Measurements from ENCODE around the gene NRXN3. TPM values are rescaled to one million over a fixed set of nuclear protein-coding genes. Genes with fewer than 3 reads are reported as not detected.

Gene NRXN3
- total and polyA plus RNA-seq, 11 donors, result 0.19 to 2.2 (median 1.1) TPM

DNA sequence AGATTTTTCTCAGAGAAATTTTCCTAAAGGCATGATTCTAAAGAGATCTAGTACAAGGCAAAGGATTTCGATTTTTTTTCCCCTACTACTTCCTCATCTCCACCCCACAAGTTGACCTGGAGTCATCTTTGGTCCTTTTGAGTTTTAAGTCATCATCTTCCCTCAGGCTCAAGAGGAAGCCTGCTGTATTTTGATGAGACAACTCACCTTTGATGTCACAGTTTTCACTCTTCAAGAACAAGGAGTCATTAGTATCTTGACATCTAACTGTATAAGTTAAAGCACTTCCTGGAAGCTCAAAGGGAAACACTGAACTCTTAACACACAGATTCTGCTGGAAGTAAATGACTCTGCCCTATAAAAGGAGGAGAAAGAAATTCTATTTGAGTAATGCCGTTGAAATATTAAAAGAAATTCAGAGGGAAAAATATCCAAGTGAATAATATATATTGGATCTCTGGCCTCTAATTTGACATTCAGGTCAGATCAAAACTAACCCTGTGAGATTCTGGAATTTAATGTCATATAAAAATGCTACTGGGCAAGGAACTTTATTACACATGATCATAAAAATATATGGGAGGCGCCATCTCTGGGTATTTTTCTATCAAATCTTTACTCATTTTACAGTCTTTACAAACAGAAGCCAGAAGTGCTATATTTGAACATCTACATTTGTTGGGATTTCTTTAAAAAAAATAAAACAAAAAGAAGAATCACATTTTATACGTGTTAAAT lies 435.0 kb downstream of the NRXN3 start:
- Histone ChIP-seq H3K4me3 (no peak overlapping the region), H3K4me1 (no peaks in the 10 kb centered on the region), H3K27ac (no peak overlapping the region), H3K27me3 (peaks cover 0 to 3% (median 0%) of the 10 kb centered on the region in 9 donors), H3K36me3 (no peaks in the 10 kb centered on the region), H3K9me3 (no peaks in the 10 kb centered on the region)
- TF ChIP-seq CTCF (IDR thresholded peaks at IDR 0.05) (no peak), POLR2A (IDR thresholded peaks at IDR 0.05) (no peak)
- no peak for DNase-seq
- intact Hi-C loops (cut with DNase I), result no loop called here
- WGBS, 4 donors, result 62 to 75% (median 70%) methylated on average over 4 of the region's 4 CpGs
- no peak for ATAC-seq

DNA sequence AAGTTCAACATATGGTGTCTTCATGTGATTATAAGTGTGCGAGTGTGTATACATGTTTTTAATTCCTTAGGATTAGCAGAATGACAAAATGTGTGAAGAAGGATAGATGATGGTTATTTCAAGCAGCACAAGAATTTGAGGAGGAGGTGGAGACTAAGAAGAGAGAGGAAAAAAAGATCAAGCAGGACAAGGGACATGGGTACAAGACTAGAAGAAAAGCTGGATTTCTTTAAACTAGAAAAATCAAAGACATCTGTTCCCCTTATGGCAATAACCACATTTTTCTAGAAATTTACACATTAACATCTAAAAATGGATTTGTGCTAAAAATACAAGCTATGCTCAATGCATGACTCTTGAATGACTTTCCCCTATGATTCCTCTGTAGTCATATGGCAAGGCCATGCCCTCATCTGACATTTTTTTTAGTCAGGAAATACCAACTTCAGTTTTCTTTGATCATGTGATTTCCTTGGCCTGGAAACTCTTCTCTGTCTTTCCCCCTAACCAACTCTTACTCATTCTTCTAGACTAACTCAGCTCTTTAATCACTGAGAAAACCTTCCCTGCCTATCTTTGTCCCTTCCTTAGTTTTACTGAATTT lies 435.8 kb downstream of the NRXN3 start:
- no peaks in the 10 kb centered on the region for H3K4me1 ChIP-seq
- intact Hi-C loops (cut with DNase I), result no loop called here
- DNase-seq, result no peak
- ATAC-seq, result no peak
- no peak overlapping the region for H3K27ac ChIP-seq
- 78 to 90% (median 88%) methylated on average over 1 of the region's 1 CpG for WGBS, 4 donors
- no peak overlapping the region for H3K4me3 ChIP-seq
- peaks cover 0 to 3% (median 0%) of the 10 kb centered on the region in 9 donors for H3K27me3 ChIP-seq
- H3K36me3 ChIP-seq, result no peaks in the 10 kb centered on the region
- TF ChIP-seq POLR2A (IDR thresholded peaks at IDR 0.05), result no peak
- TF ChIP-seq CTCF (IDR thresholded peaks at IDR 0.05), result no peak
- no peaks in the 10 kb centered on the region for H3K9me3 ChIP-seq

- Histone ChIP-seq H3K27me3 (peaks cover 0 to 3% (median 0%) of the 10 kb centered on the region in 9 donors), H3K4me3 (no peak overlapping the region), H3K4me1 (no peaks in the 10 kb centered on the region), H3K36me3 (no peaks in the 10 kb centered on the region), H3K9me3 (no peaks in the 10 kb centered on the region), H3K27ac (no peak overlapping the region)
- no peak for TF ChIP-seq CTCF (IDR thresholded peaks at IDR 0.05)
- TF ChIP-seq POLR2A (IDR thresholded peaks at IDR 0.05), result no peak
- 51 to 61% (median 53%) methylated on average over 4 of the region's 4 CpGs for WGBS, 4 donors
- no peak for DNase-seq
- intact Hi-C loops (cut with DNase I), result no loop called here
- ATAC-seq, result no peak
These were observed 439.0 kb downstream of the NRXN3 start for GRCh38 chr14:78608998-78609787.

DNA sequence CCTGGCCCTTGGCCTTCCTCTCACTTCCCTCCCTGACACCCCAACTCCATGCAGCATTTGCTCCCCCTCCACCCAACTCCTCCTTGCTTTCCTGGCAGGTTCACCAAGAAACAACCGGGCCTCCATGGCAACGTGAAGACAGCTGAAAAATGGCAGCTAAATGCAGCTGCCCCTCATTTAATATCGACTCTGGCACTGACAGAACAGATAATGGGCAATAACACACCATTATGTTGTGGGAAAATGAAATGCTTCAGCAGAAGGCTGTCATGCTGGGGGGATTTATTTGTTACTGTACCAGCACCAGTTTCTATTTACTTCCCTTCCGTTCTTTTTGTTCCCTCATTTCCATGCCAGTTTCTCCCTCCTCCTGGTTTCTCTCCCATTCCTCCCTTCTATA lies 440.8 kb downstream of the NRXN3 start:
- H3K9me3 ChIP-seq, result no peaks in the 10 kb centered on the region
- H3K4me3 ChIP-seq, result no peak overlapping the region
- 59 to 72% (median 66%) methylated on average over 4 of the region's 4 CpGs for WGBS, 4 donors
- peaks cover 0 to 3% (median 0%) of the 10 kb centered on the region in 9 donors for H3K27me3 ChIP-seq
- no peaks in the 10 kb centered on the region for H3K4me1 ChIP-seq
- H3K36me3 ChIP-seq, result no peaks in the 10 kb centered on the region
- H3K27ac ChIP-seq, result no peak overlapping the region
- intact Hi-C loops (cut with DNase I), result no loop called here
- ATAC-seq (no peak), DNase-seq (no peak)
- TF ChIP-seq CTCF (IDR thresholded peaks at IDR 0.05) (no peak), POLR2A (IDR thresholded peaks at IDR 0.05) (no peak)

All from heart left ventricle (tissue), 16 donors.